ENCODE measurements around the gene NOP9.

Gene NOP9

GRCh38 chr14:24264298-24264697 lies 35.4 kb upstream of the NOP9 start:
- no peaks in the 10 kb centered on the region for H4K20me1 ChIP-seq (ENCODE audit: low read depth, low read length)
- no peaks in the 10 kb centered on the region for H3F3A ChIP-seq (ENCODE audit: insufficient read depth)
- no peak overlapping the region for H3K4me2 ChIP-seq (ENCODE audit: low read depth, low read length, poor library complexity, severe bottlenecking)
- no peaks in the 10 kb centered on the region for H3K79me2 ChIP-seq (ENCODE audit: insufficient read depth, low read length)
- no peaks in the 10 kb centered on the region for H3K9me3 ChIP-seq (ENCODE audit: insufficient read depth, low read length)
- no peaks in the 10 kb centered on the region for H3K9me2 ChIP-seq (replicated peaks; ENCODE audit: insufficient read depth, low read length)
- no peaks in the 10 kb centered on the region for H3K27me3 ChIP-seq (ENCODE audit: low read length)
- H2AFZ ChIP-seq (ENCODE audit: low read depth, low read length, severe bottlenecking), result no peak overlapping the region
- no peak overlapping the region for H3K27ac ChIP-seq (ENCODE audit: low read depth, low read length)
- no peaks in the 10 kb centered on the region for H3K36me3 ChIP-seq (ENCODE audit: low read length)
- TF ChIP-seq CTCF (IDR thresholded peaks at IDR 0.05; ENCODE audit: insufficient read depth, low read length, poor library complexity, severe bottlenecking) (no peak), EZH2phosphoT487 (conservative IDR thresholded peaks at IDR 0.05; ENCODE audit: low read length) (no peak)
- H3K4me3 ChIP-seq (ENCODE audit: insufficient read depth, low read length, poor library complexity, severe bottlenecking), result no peak overlapping the region
- no peak overlapping the region for H3K9ac ChIP-seq (ENCODE audit: low read length)

- Histone ChIP-seq H3K36me3 (ENCODE audit: low read length) (no peaks in the 10 kb centered on the region), H3K27ac (ENCODE audit: low read depth, low read length) (no peak overlapping the region), H4K20me1 (ENCODE audit: low read depth, low read length) (no peaks in the 10 kb centered on the region), H2AFZ (ENCODE audit: low read depth, low read length, severe bottlenecking) (no peak overlapping the region), H3F3A (ENCODE audit: insufficient read depth) (no peaks in the 10 kb centered on the region), H3K79me2 (ENCODE audit: insufficient read depth, low read length) (no peaks in the 10 kb centered on the region), H3K4me2 (ENCODE audit: low read depth, low read length, poor library complexity, severe bottlenecking) (no peak overlapping the region), H3K9me3 (ENCODE audit: insufficient read depth, low read length) (no peaks in the 10 kb centered on the region), H3K4me3 (ENCODE audit: insufficient read depth, low read length, poor library complexity, severe bottlenecking) (no peak overlapping the region), H3K9ac (ENCODE audit: low read length) (no peak overlapping the region), H3K9me2 (replicated peaks; ENCODE audit: insufficient read depth, low read length) (no peaks in the 10 kb centered on the region), H3K27me3 (ENCODE audit: low read length) (no peaks in the 10 kb centered on the region)
- no peak for TF ChIP-seq CTCF (IDR thresholded peaks at IDR 0.05; ENCODE audit: insufficient read depth, low read length, poor library complexity, severe bottlenecking)
- TF ChIP-seq EZH2phosphoT487 (conservative IDR thresholded peaks at IDR 0.05; ENCODE audit: low read length), result no peak
Observed at GRCh38 chr14:24266344-24267244, 33.1 kb upstream of the NOP9 start.

- no peak overlapping the region for H2AFZ ChIP-seq (ENCODE audit: low read depth, low read length, severe bottlenecking)
- no peak overlapping the region for H3K9ac ChIP-seq (ENCODE audit: low read length)
- H3K9me3 ChIP-seq (ENCODE audit: insufficient read depth, low read length), result no peaks in the 10 kb centered on the region
- TF ChIP-seq EZH2phosphoT487 (conservative IDR thresholded peaks at IDR 0.05; ENCODE audit: low read length) (no peak), CTCF (IDR thresholded peaks at IDR 0.05; ENCODE audit: insufficient read depth, low read length, poor library complexity, severe bottlenecking) (no peak)
- no peak overlapping the region for H3K4me3 ChIP-seq (ENCODE audit: insufficient read depth, low read length, poor library complexity, severe bottlenecking)
- H3F3A ChIP-seq (ENCODE audit: insufficient read depth), result peaks cover 8% of the 10 kb centered on the region
- H3K27ac ChIP-seq (ENCODE audit: low read depth, low read length), result no peak overlapping the region
- H3K4me2 ChIP-seq (ENCODE audit: low read depth, low read length, poor library complexity, severe bottlenecking), result no peak overlapping the region
- no peaks in the 10 kb centered on the region for H4K20me1 ChIP-seq (ENCODE audit: low read depth, low read length)
- H3K9me2 ChIP-seq (replicated peaks; ENCODE audit: insufficient read depth, low read length), result no peaks in the 10 kb centered on the region
- H3K27me3 ChIP-seq (ENCODE audit: low read length), result no peaks in the 10 kb centered on the region
- no peaks in the 10 kb centered on the region for H3K79me2 ChIP-seq (ENCODE audit: insufficient read depth, low read length)
- no peaks in the 10 kb centered on the region for H3K36me3 ChIP-seq (ENCODE audit: low read length)
Observed at GRCh38 chr14:24267516-24267915, 32.1 kb upstream of the NOP9 start.

All from SU-DHL-6 (cell line).